B cell (primary cell): Measurements from ENCODE around the gene SETD1A.

Experiments used
- EZH2 ChIP-seq: IDR thresholded peaks from 2 replicates; pipeline ENCODE4 v1.6.1; 2012; ENCODE audit warnings: borderline replicate concordance, low read depth, mild to moderate bottlenecking, moderate library complexity, low read length; ENCODE audit not compliant: insufficient read depth, poor library complexity, severe bottlenecking
- TF ChIP-seq, protein P1 (sequence below): fragments of 200-600 bp; IDR thresholded peaks from one replicate; pipeline ENCODE4 v1.8.0; 2022; ENCODE audit warnings: antibody characterized with exemption, mild to moderate bottlenecking

DNA sequence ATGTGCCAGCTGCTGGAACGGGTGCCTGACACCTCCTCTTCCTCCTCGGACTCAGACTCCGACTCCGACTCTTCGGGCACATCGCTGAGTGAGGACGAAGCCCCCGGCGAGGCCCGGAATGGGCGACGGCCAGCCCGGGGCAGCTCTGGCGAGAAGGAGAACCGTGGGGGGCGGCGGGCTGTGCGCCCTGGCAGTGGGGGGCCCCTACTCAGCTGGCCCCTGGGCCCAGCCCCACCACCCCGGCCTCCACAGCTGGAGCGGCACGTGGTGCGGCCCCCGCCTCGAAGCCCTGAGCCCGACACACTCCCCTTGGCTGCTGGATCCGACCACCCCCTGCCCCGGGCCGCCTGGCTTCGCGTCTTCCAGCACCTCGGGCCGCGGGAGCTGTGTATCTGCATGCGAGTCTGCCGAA lies 27.4 kb upstream of the SETD1A start:
- TF ChIP-seq, protein P1, sequence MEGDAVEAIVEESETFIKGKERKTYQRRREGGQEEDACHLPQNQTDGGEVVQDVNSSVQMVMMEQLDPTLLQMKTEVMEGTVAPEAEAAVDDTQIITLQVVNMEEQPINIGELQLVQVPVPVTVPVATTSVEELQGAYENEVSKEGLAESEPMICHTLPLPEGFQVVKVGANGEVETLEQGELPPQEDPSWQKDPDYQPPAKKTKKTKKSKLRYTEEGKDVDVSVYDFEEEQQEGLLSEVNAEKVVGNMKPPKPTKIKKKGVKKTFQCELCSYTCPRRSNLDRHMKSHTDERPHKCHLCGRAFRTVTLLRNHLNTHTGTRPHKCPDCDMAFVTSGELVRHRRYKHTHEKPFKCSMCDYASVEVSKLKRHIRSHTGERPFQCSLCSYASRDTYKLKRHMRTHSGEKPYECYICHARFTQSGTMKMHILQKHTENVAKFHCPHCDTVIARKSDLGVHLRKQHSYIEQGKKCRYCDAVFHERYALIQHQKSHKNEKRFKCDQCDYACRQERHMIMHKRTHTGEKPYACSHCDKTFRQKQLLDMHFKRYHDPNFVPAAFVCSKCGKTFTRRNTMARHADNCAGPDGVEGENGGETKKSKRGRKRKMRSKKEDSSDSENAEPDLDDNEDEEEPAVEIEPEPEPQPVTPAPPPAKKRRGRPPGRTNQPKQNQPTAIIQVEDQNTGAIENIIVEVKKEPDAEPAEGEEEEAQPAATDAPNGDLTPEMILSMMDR: no peak
- no peak for TF ChIP-seq EZH2
